ENCODE results near the gene FGR. TPM values are rescaled to one million over a fixed set of nuclear protein-coding genes. Genes with fewer than 3 reads are reported as not detected.
"Not testable (repeated sequence)": the region's sequence is repeated elsewhere in the genome, so short reads cannot be mapped to it uniquely, and the experiment has no call there.

The FGR gene
- total RNA-seq, 2 experiments from 2014 or later = 0.51 to 0.56 TPM

DNA sequence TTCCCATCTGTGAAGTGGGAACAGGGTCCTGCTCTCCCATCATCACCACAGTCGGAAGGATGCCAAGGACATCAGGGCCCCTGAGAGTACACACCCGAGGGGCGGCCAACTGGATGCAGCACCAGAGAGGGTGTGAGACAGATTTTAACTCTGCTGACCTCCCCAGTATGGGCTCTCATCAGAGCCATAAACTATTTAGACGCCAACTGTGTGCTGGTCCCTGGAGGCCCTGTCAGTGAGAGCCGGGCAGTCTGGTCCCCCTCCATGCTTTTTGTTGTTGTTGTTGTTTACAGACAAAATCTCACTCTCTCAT is 1.7 kb downstream of the FGR start:
- ChIA-PET CTCF (interaction anchor here (1.0 to 3.5 kb wide), 3 partner anchors 11 to 29 kb away, joined by 3 to 18 read pairs (median 4); no protein-coding TSS in a partner anchor), POLR2A (interaction anchor here (1.3 to 2.4 kb wide), 5 partner anchors 14 to 27 kb away, joined by 3 to 10 read pairs (median 6); no protein-coding TSS in a partner anchor)
- Mint-ChIP-seq H3K9me3 (no peaks in the 10 kb centered on the region), H3K27ac (peak overlapping the region; percentile 84), H3K27me3 (no peaks in the 10 kb centered on the region), H3K36me3 (ENCODE audit: low read depth) (no peaks in the 10 kb centered on the region), H3K4me3 (peak overlapping the region; percentile 20), H3K4me1 (ENCODE audit: low read depth) (peaks cover 75% of the 10 kb centered on the region)
- ATAC-seq (no peak), DNase-seq (peak; percentile 26)
- intact Hi-C loops (cut with micrococcal nuclease) = no loop called here
- TF ChIP-seq, protein P1, sequence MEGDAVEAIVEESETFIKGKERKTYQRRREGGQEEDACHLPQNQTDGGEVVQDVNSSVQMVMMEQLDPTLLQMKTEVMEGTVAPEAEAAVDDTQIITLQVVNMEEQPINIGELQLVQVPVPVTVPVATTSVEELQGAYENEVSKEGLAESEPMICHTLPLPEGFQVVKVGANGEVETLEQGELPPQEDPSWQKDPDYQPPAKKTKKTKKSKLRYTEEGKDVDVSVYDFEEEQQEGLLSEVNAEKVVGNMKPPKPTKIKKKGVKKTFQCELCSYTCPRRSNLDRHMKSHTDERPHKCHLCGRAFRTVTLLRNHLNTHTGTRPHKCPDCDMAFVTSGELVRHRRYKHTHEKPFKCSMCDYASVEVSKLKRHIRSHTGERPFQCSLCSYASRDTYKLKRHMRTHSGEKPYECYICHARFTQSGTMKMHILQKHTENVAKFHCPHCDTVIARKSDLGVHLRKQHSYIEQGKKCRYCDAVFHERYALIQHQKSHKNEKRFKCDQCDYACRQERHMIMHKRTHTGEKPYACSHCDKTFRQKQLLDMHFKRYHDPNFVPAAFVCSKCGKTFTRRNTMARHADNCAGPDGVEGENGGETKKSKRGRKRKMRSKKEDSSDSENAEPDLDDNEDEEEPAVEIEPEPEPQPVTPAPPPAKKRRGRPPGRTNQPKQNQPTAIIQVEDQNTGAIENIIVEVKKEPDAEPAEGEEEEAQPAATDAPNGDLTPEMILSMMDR (IDR thresholded peaks at IDR 0.05) = no peak

DNA sequence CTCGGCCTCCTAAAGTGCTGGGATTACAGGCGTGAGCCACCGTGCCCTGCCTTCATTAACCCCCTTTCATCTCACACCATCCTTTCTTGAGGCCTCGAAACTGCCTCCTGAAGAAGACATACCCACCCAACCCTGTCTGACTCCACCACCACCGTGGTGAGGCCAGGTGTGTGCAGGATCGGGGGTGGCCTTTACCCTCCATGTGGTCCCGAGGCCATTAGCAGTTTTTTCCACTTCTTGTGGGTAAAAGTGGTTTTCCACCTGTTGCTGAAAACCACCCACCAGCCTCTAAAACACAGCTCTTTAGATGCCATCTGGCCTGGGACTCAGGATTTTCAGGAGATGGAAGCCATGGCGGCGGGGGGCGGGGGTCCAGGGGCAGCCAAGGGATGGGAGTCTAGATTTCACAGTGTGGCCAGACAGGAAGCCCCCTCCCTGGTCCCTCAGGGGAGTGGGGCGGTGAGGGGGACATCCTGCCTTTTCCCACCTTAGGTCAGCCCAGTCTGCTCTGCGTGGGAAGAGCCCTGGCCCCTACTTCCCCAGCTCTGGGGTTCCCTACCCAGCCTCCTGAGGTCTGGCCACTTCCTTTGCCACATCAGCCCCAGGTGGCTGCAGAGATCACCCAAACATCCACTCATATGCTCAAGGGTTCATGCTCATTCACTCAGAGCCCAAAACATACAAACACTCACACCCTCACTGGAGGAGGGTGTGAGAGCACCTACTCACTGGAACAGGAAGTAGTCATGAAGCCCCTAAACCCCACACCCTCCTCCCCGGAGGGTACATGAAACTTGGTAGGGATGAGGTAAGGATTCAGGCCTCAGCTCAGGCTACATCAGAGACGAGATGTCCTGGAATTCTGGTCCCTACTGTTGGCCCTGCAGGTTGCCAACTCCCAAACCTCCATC is 2.3 kb downstream of the FGR start:
- no peaks in the 10 kb centered on the region for H3K27me3 Mint-ChIP-seq
- H3K27ac Mint-ChIP-seq = peak overlapping the region; percentile 84
- ChIA-PET POLR2A (interaction anchor here (0.6 to 2.4 kb wide), 7 partner anchors 14 to 30 kb away, joined by 3 to 10 read pairs (median 5); no protein-coding TSS in a partner anchor), CTCF (interaction anchor here (0.9 to 3.5 kb wide), 5 partner anchors 11 to 636 kb away, joined by 3 to 18 read pairs (median 4); no protein-coding TSS in a partner anchor)
- TF ChIP-seq, protein P1 (IDR thresholded peaks at IDR 0.05) = no peak
- intact Hi-C loops (cut with micrococcal nuclease) = no loop called here
- no peaks in the 10 kb centered on the region for H3K9me3 Mint-ChIP-seq
- peak overlapping the region; percentile 57 for H3K4me3 Mint-ChIP-seq
- peaks cover 71% of the 10 kb centered on the region for H3K4me1 Mint-ChIP-seq (ENCODE audit: low read depth)
- H3K36me3 Mint-ChIP-seq (ENCODE audit: low read depth) = no peaks in the 10 kb centered on the region
- peak; percentile 73 for ATAC-seq
- peak; percentile 91 for DNase-seq

DNA sequence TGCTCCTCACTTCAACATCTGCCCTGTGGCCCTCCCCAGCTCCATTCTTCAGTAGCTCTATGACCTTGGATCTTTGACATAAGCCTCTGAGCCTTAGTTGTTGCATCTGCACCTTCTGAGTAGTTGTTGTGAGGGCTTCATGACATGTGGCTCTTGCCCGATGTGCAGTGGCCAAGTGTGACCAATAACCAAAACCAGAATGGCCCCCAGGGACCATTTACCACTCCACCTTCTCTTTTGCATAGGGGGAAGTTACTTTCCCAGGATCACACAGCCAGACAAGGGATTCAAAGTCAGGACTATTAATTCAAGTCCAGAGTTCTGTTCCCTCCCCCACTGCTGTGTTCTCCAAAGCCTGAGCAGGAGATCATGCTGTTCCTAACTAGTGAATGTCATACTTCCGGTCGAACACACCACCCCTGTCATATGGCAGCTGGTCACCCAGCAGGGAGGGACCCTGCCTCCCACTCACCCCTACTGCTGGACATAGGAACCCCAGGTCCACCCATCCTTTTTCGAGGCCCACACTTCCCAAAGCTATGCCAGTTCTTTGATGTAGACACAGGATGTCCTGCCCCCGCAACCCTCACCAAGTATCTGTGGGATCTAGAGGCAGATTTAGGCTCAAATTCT is 4.0 kb downstream of the FGR start:
- DNase-seq (peak; percentile 28), ATAC-seq (no peak)
- ChIA-PET POLR2A (interaction anchor here (0.8 to 2.4 kb wide), 4 partner anchors 12 to 1017 kb away, joined by 3 to 10 read pairs (median 6); partner anchors contain the start of gene RNU11), CTCF (interaction anchor here (0.7 to 3.5 kb wide), 6 partner anchors 12 to 236 kb away, joined by 3 to 18 read pairs (median 4); no protein-coding TSS in a partner anchor)
- Mint-ChIP-seq H3K27me3 (no peaks in the 10 kb centered on the region), H3K9me3 (no peaks in the 10 kb centered on the region), H3K36me3 (ENCODE audit: low read depth) (no peaks in the 10 kb centered on the region), H3K4me3 (no peak overlapping the region), H3K4me1 (ENCODE audit: low read depth) (peaks cover 69% of the 10 kb centered on the region), H3K27ac (peak overlapping the region; percentile 39)
- TF ChIP-seq, protein P1 (IDR thresholded peaks at IDR 0.05) = no peak
- intact Hi-C loops (cut with micrococcal nuclease) = no loop called here

DNA sequence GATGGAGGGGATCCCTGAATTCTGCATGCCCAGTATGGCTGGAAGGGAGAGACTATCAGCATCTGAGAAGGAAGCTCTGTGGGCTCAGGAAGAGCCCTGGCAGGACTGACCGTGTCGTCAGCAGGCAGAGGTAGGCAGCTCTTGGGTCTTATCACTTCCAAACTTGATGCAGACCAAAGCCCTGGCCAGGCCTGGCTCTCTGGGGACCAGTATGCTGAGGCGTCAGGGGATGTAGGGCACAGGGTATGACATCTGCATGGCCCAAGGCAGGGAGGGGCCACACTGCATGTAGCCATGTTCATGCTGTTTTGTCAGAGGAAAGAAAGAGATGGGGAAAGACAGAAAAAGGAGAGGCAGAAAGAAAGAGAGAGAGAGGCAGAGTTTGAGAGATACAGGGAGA is 6.3 kb downstream of the FGR start:
- POLR2A ChIA-PET = interaction anchor here (0.6 to 1.9 kb wide), 3 partner anchors 33 to 356 kb away, joined by 3 to 8 read pairs (median 3); no protein-coding TSS in a partner anchor
- intact Hi-C loops (cut with micrococcal nuclease) = no loop called here
- CTCF ChIA-PET = interaction anchor here (1.2 to 2.6 kb wide), 5 partner anchors 14 to 41 kb away, joined by 3 to 7 read pairs (median 4); no protein-coding TSS in a partner anchor

DNA sequence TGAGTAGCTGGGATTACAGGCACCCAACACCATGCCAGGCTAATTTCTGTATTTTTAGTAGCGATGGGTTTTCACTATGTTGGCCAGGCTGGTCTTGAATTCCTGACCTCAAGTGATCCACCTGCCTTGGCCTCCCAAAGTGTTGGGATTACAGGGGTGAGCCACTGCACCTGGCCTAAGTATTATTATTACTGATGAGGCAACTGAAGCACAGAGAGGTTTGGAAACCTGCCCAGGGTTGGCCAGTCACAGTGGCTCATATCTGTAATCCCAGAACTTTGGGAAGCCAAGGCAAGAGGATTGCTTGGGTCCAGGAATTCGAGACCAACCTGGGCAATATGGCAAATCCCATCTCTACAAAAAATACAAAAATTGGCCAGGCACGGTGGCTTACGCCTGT is 7.3 kb downstream of the FGR start:
- ATAC-seq; H3K27me3 Mint-ChIP-seq; H3K27ac Mint-ChIP-seq; H3K4me3 Mint-ChIP-seq; H3K36me3 Mint-ChIP-seq (ENCODE audit: low read depth); DNase-seq; POLR2A ChIA-PET; intact Hi-C loops (cut with micrococcal nuclease); H3K9me3 Mint-ChIP-seq: not testable (repeated sequence)
- CTCF ChIA-PET = interaction anchor here (1.2 to 2.6 kb wide), 3 partner anchors 19 to 35 kb away, joined by 3 to 7 read pairs (median 4); no protein-coding TSS in a partner anchor
- peaks cover 50% of the 10 kb centered on the region for H3K4me1 Mint-ChIP-seq (ENCODE audit: low read depth)

More for the DNA sequence above, 6.3 kb downstream of the FGR start:
- no peak for ATAC-seq
- Mint-ChIP-seq H3K4me1 (ENCODE audit: low read depth) (peaks cover 59% of the 10 kb centered on the region), H3K36me3 (ENCODE audit: low read depth) (no peaks in the 10 kb centered on the region), H3K27me3 (no peaks in the 10 kb centered on the region), H3K4me3 (no peak overlapping the region), H3K9me3 (no peaks in the 10 kb centered on the region), H3K27ac (no peak overlapping the region)
- TF ChIP-seq, protein P1 (IDR thresholded peaks at IDR 0.05) = no peak
- DNase-seq = no peak
